Measurements from ENCODE around the gene CDC42. TPM values are rescaled to one million over a fixed set of nuclear protein-coding genes. Genes with fewer than 3 reads are reported as not detected.

Gene CDC42
- total and polyA plus RNA-seq, 2 of the 13 experiments (the other 11 are each of a cell fraction or from before 2014, with no cell fraction given): 138 to 237 TPM

GRCh38 chr1:22052115-22053016 lies at the start of gene CDC42 (continued):
- TF ChIP-seq ZBTB49 (CRISPR knock-in tag; IDR thresholded peaks at IDR 0.05; ENCODE audit: borderline replicate concordance) (no peak), ZFP36 (IDR thresholded peaks at IDR 0.05; ENCODE audit: borderline replicate concordance, low read depth, low read length, partially characterized antibody) (no peak), SP4 (CRISPR knock-in tag; IDR thresholded peaks at IDR 0.05) (peak; percentile 91), ZNF20 (CRISPR knock-in tag; IDR thresholded peaks at IDR 0.05) (no peak), ZNF280B (CRISPR knock-in tag; IDR thresholded peaks at IDR 0.05; ENCODE audit: borderline replicate concordance) (peak; percentile 46; the same call in 1 of the 2 replicates), ZNF121 (CRISPR knock-in tag; IDR thresholded peaks at IDR 0.05) (no peak), ZNF790 (CRISPR knock-in tag; IDR thresholded peaks at IDR 0.05; ENCODE audit: borderline replicate concordance) (no peak), ZNF7 (CRISPR knock-in tag; IDR thresholded peaks at IDR 0.05) (no peak), NFE2L1 (CRISPR knock-in tag; IDR thresholded peaks at IDR 0.05; ENCODE audit: borderline replicate concordance) (no peak), SNRNP70 (IDR thresholded peaks at IDR 0.05; ENCODE audit: low read depth, low read length) (no peak), BRD4 (CRISPR knock-in tag; IDR thresholded peaks at IDR 0.05) (no peak; the same call in 1 of the 2 replicates), ZFY (CRISPR knock-in tag; IDR thresholded peaks at IDR 0.05) (peak; percentile 75), ZFX (CRISPR knock-in tag; IDR thresholded peaks at IDR 0.05; ENCODE audit: low read depth) (peak; percentile 77), HOXD1 (CRISPR knock-in tag; IDR thresholded peaks at IDR 0.05) (no peak), HNF4A (CRISPR knock-in tag; IDR thresholded peaks at IDR 0.05) (no peak), KDM3A (CRISPR knock-in tag; IDR thresholded peaks at IDR 0.05; ENCODE audit: low read depth) (peak; percentile 77; the same call in 1 of the 2 replicates)
- TF ChIP-seq, protein P1, sequence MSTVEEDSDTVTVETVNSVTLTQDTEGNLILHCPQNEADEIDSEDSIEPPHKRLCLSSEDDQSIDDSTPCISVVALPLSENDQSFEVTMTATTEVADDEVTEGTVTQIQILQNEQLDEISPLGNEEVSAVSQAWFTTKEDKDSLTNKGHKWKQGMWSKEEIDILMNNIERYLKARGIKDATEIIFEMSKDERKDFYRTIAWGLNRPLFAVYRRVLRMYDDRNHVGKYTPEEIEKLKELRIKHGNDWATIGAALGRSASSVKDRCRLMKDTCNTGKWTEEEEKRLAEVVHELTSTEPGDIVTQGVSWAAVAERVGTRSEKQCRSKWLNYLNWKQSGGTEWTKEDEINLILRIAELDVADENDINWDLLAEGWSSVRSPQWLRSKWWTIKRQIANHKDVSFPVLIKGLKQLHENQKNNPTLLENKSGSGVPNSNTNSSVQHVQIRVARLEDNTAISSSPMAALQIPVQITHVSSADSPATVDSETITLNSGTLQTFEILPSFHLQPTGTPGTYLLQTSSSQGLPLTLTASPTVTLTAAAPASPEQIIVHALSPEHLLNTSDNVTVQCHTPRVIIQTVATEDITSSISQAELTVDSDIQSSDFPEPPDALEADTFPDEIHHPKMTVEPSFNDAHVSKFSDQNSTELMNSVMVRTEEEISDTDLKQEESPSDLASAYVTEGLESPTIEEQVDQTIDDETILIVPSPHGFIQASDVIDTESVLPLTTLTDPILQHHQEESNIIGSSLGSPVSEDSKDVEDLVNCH (CRISPR knock-in tag; IDR thresholded peaks at IDR 0.05): no peak
- TF ChIP-seq, protein P2, sequence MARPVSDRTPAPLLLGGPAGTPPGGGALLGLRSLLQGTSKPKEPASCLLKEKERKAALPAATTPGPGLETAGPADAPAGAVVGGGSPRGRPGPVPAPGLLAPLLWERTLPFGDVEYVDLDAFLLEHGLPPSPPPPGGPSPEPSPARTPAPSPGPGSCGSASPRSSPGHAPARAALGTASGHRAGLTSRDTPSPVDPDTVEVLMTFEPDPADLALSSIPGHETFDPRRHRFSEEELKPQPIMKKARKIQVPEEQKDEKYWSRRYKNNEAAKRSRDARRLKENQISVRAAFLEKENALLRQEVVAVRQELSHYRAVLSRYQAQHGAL (CRISPR knock-in tag; IDR thresholded peaks at IDR 0.05; ENCODE audit: not compliant biosample characterization): no peak
- TF ChIP-seq, protein P3, sequence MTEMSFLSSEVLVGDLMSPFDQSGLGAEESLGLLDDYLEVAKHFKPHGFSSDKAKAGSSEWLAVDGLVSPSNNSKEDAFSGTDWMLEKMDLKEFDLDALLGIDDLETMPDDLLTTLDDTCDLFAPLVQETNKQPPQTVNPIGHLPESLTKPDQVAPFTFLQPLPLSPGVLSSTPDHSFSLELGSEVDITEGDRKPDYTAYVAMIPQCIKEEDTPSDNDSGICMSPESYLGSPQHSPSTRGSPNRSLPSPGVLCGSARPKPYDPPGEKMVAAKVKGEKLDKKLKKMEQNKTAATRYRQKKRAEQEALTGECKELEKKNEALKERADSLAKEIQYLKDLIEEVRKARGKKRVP (CRISPR knock-in tag; IDR thresholded peaks at IDR 0.05): peak in 1 of 2 experiments; percentile 64; a peak in 1 of 4 replicates

Measured in HepG2 (cell line).